Activated CD4-positive, alpha-beta T cell treated with anti-CD3 and anti-CD28 coated beads for 36 hours (primary cell): Measurements from ENCODE around the gene PDGFB. TPM values are rescaled to one million over a fixed set of nuclear protein-coding genes. Genes with fewer than 3 reads are reported as not detected.
"Not testable (repeated sequence)": the region's sequence is repeated elsewhere in the genome, so short reads cannot be mapped to it uniquely, and the experiment has no call there.

Source experiments
- ATAC-seq: fragments of 200-7000 bp; cut with Tn5 transposase; one replicate; pipeline ENCODE4 v1.10.0; 2021; ENCODE audit warnings: mild to moderate bottlenecking, moderate library complexity
- CTCF ChIA-PET: fragments of 350-600 bp; sonication (Branson Sonifier 250); formaldehyde crosslinking; loops from one replicate; lab custom pipeline; 2021; ENCODE audit warnings: antibody characterized with exemption; lab: Charles Lee
- POLR2A ChIA-PET: fragments of 350-600 bp; sonication (Branson Sonifier 250); formaldehyde crosslinking; loops from one replicate; lab custom pipeline; 2021; ENCODE audit warnings: antibody characterized with exemption, inconsistent platforms; lab: Charles Lee
- DNase-seq: peaks from one replicate; pipeline ENCODE4 v3.0.0-alpha.2; 2020
- H3K27ac Mint-ChIP-seq: one replicate; pipeline ENCODE4 v1.8.0; 2021; ENCODE audit warnings: mixed read lengths
- H3K27me3 Mint-ChIP-seq: one replicate; pipeline ENCODE4 v1.8.0; 2021; ENCODE audit warnings: mixed read lengths
- H3K36me3 Mint-ChIP-seq: one replicate; pipeline ENCODE4 v1.8.0; 2021; ENCODE audit warnings: low read depth, mixed read lengths
- H3K4me1 Mint-ChIP-seq: one replicate; pipeline ENCODE4 v1.8.0; 2021; ENCODE audit warnings: mixed read lengths
- H3K4me3 Mint-ChIP-seq: one replicate; pipeline ENCODE4 v1.8.0; 2021; ENCODE audit warnings: mild to moderate bottlenecking, moderate library complexity, mixed read lengths
- H3K9me3 Mint-ChIP-seq: one replicate; pipeline ENCODE4 v1.8.0; 2021; ENCODE audit warnings: low read depth, mixed read lengths
- intact Hi-C, 2 experiments: fragments of 100-400 bp; cut with DNase I in 1 of 2; cut with micrococcal nuclease in 1 of 2; formaldehyde crosslinking; loops; one replicate each; pipeline versions ENCODE4 v1.14.2 to v1.15.1; 2022 to 2024; cut with DNase I, micrococcal nuclease
- total RNA-seq, 2 experiments: library from RNA; stranded (reverse); gene quantifications; one replicate each; pipeline ENCODE4 v1.2.3, GENCODE V29; 2021

The PDGFB gene
- total RNA-seq, 2 experiments from 2014 or later, result 2.5 to 3.4 TPM

GRCh38 chr22:39220890-39221850 lies 23.6 kb downstream of the PDGFB start:
- Mint-ChIP-seq H3K36me3 (peaks cover 3% of the 10 kb centered on the region), H3K27me3 (peaks cover 8% of the 10 kb centered on the region)
- CTCF ChIA-PET, result interaction anchor here (0.5 to 1.3 kb wide), 4 partner anchors 14 to 207 kb away, joined by 3 to 4 read pairs (median 3); no protein-coding TSS in a partner anchor

GRCh38 chr22:39220450-39220849 lies 24.3 kb downstream of the PDGFB start:
- Mint-ChIP-seq H3K9me3 (no peaks in the 10 kb centered on the region), H3K4me1 (peaks cover 9% of the 10 kb centered on the region), H3K36me3 (peaks cover 2% of the 10 kb centered on the region), H3K27me3 (peaks cover 10% of the 10 kb centered on the region), H3K27ac (no peak overlapping the region), H3K4me3 (no peak overlapping the region)
- DNase-seq, result peak; percentile 1
- no peak for ATAC-seq
- intact Hi-C loops, result no loop called here
- ChIA-PET POLR2A (no interaction called here), CTCF (no interaction called here)

More at GRCh38 chr22:39220890-39221850, 23.6 kb downstream of the PDGFB start:
- peak overlapping the region; percentile 32 for H3K27ac Mint-ChIP-seq
- DNase-seq (peak; percentile 13), ATAC-seq (peak; percentile 51)
- intact Hi-C loops, result no loop called here
- POLR2A ChIA-PET, result no interaction called here
- H3K9me3 Mint-ChIP-seq, result no peaks in the 10 kb centered on the region
- no peak overlapping the region for H3K4me3 Mint-ChIP-seq
- peaks cover 5% of the 10 kb centered on the region for H3K4me1 Mint-ChIP-seq

DNA sequence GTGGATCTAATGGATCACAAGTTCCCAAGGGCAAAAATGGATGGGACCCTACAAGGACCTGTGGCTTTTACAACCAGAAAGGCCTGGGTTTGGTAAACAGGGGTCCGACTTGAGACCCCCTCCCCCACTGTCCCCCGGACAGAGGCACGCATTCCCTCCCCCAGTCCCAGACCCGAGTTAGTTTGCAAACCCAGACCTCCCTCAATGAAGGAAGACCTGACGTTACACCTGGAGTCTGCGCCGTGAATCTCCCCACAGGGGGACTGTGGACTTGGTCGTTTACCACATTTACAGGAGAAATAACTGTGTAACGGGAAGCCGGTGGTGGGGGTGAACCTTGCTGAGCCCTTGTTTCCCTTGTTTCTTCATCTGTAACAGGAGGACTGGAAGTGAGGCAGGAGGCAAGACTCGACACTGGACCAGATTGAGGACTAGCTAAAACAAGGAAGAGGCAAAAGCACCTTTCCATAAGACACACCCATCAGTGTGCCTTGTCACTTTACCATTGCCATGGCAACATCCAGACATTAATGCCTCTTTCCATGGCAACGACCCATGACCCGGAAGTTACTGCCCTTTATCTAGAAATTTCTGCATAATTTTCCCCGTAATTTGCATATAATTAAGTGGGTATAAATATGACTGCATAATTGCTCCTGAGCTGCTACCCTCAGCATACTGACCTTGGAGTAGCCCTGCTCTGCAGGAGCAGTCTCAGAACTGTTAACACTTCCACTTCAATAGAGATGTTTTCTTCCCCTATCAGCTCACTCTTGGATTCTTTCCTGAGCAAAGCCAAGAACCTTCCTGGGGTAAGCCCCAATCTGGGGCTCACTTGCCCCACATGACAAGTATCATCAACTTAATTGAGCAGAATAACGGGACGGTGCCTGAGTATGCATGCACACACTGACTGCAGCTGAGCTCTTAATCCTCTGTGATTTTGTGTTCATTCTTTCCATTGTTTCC lies 25.4 kb downstream of the PDGFB start:
- Mint-ChIP-seq H3K4me1 (peaks cover 10% of the 10 kb centered on the region), H3K36me3 (peaks cover 2% of the 10 kb centered on the region), H3K27me3 (peaks cover 14% of the 10 kb centered on the region), H3K4me3 (no peak overlapping the region), H3K9me3 (no peaks in the 10 kb centered on the region), H3K27ac (no peak overlapping the region)
- intact Hi-C loops, result loop anchor here in 1 of 2 experiments (5.0 kb wide), 1 partner anchor 93 kb away; no protein-coding TSS in a partner anchor
- POLR2A ChIA-PET, result no interaction called here
- CTCF ChIA-PET, result interaction anchor here (0.6 to 1.0 kb wide), 2 partner anchors 11 to 590 kb away, joined by 3 to 4 read pairs; no protein-coding TSS in a partner anchor
- DNase-seq (peak; percentile 3), ATAC-seq (no peak)

- H3K9me3 Mint-ChIP-seq, CTCF ChIA-PET: not testable (repeated sequence)
- intact Hi-C loops, result loop anchor here in 1 of 2 experiments (5.0 kb wide), 1 partner anchor 94 kb away; no protein-coding TSS in a partner anchor
Measured at GRCh38 chr22:39218432-39218831, 26.4 kb downstream of the PDGFB start.

GRCh38 chr22:39216143-39216490 lies 28.7 kb downstream of the PDGFB start:
- ChIA-PET CTCF (interaction anchor here (0.6 to 1.7 kb wide), 10 partner anchors 9 to 255 kb away, joined by 3 to 5 read pairs (median 3); no protein-coding TSS in a partner anchor), POLR2A (no interaction called here)
- Mint-ChIP-seq H3K4me3 (no peak overlapping the region), H3K36me3 (no peaks in the 10 kb centered on the region), H3K27ac (no peak overlapping the region), H3K4me1 (peaks cover 7% of the 10 kb centered on the region), H3K27me3 (peaks cover 22% of the 10 kb centered on the region), H3K9me3 (no peaks in the 10 kb centered on the region)
- ATAC-seq (no peak), DNase-seq (no peak)
- intact Hi-C loops, result loop anchor here in 1 of 2 experiments (5.0 kb wide), 1 partner anchor 96 kb away; no protein-coding TSS in a partner anchor

More at GRCh38 chr22:39218432-39218831, 26.4 kb downstream of the PDGFB start:
- H3K4me1 Mint-ChIP-seq, H3K27ac Mint-ChIP-seq, DNase-seq, H3K4me3 Mint-ChIP-seq, ATAC-seq, POLR2A ChIA-PET, H3K36me3 Mint-ChIP-seq: not testable (repeated sequence)
- peaks cover 18% of the 10 kb centered on the region for H3K27me3 Mint-ChIP-seq

DNA sequence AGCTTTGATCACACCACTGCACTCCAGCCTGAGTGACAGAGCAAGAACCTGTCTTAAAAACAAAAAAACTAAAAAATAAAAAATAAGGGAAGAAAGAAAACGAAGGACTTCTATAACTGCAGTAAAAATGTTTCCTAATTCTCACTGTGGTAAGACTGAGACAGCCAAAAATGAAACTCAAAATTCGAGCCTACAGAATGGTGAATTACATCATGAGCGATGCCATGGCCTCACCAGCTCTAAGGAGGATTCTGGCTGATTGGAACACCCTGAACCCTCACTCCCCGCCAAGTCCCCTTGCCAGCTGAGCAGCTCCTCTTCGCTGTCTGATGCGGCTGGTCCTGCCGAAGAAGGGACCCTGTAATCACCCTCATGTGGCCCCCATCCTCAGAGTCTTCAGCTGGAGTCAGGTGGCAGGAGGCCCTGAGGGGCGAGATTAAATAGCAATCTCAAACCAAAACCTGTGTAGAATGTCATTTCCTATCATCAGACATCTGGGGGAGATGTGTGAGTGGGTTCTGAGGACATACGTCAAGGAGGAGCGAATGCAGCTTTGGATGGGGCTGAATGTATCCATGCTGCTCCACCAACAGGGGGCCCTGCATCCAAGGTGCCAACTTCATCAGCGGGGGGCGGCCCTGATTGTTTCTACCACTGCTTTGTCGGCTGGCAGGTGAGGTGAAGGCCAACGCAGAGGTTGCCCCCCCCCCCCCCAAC lies 29.2 kb downstream of the PDGFB start:
- H3K9me3 Mint-ChIP-seq, result no peaks in the 10 kb centered on the region
- peaks cover 22% of the 10 kb centered on the region for H3K27me3 Mint-ChIP-seq
- peaks cover 5% of the 10 kb centered on the region for H3K4me1 Mint-ChIP-seq
- intact Hi-C loops, result loop anchor here in 1 of 2 experiments (5.0 kb wide), 1 partner anchor 97 kb away; no protein-coding TSS in a partner anchor
- no peaks in the 10 kb centered on the region for H3K36me3 Mint-ChIP-seq
- peak; percentile 78 for ATAC-seq
- H3K4me3 Mint-ChIP-seq, result no peak overlapping the region
- H3K27ac Mint-ChIP-seq, result no peak overlapping the region
- ChIA-PET POLR2A (interaction anchor here (1.0 kb wide), 1 partner anchor 101 kb away, joined by 3 read pairs; no protein-coding TSS in a partner anchor), CTCF (interaction anchor here (0.6 to 1.7 kb wide), 11 partner anchors 8 to 521 kb away, joined by 3 to 5 read pairs (median 3); no protein-coding TSS in a partner anchor)
- DNase-seq, result peak; percentile 61

DNA sequence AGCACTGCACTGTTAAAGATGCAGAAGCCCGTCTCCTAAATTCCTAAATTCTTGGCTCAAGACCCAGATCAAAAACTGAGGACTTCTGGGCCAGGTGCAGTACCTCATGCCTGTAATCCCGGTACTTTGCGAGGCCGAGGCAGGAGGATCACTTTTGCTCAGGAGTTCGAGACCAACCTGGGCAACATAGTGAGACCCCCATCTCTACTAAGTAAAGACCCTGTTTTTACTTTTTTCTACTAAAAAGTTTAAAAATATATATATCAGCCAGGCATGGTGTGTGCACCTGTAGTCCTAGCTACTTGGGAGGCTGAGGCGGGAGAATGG lies 29.7 kb downstream of the PDGFB start:
- H3K4me1 Mint-ChIP-seq, result peaks cover 5% of the 10 kb centered on the region
- no peak overlapping the region for H3K27ac Mint-ChIP-seq
- no peaks in the 10 kb centered on the region for H3K36me3 Mint-ChIP-seq
- H3K4me3 Mint-ChIP-seq, result no peak overlapping the region
- H3K27me3 Mint-ChIP-seq, result peaks cover 22% of the 10 kb centered on the region
- ATAC-seq (no peak), DNase-seq (no peak)
- H3K9me3 Mint-ChIP-seq, result no peaks in the 10 kb centered on the region
- ChIA-PET CTCF (interaction anchor here (1.0 to 1.7 kb wide), 5 partner anchors 14 to 93 kb away, joined by 3 to 5 read pairs (median 3); no protein-coding TSS in a partner anchor), POLR2A (interaction anchor here (1.0 kb wide), 1 partner anchor 102 kb away, joined by 3 read pairs; no protein-coding TSS in a partner anchor)
- intact Hi-C loops, result loop anchor here in 1 of 2 experiments (5.0 kb wide), 1 partner anchor 97 kb away; no protein-coding TSS in a partner anchor

- H3K27me3 Mint-ChIP-seq, result peaks cover 22% of the 10 kb centered on the region
- peaks cover 5% of the 10 kb centered on the region for H3K4me1 Mint-ChIP-seq
- H3K9me3 Mint-ChIP-seq, result no peaks in the 10 kb centered on the region
- DNase-seq, result no peak
- H3K27ac Mint-ChIP-seq, result no peak overlapping the region
- H3K4me3 Mint-ChIP-seq, result no peak overlapping the region
- intact Hi-C loops, result loop anchor here in 1 of 2 experiments (5.0 kb wide), 1 partner anchor 98 kb away; no protein-coding TSS in a partner anchor
- CTCF ChIA-PET, result interaction anchor here (1.2 to 1.7 kb wide), 3 partner anchors 14 to 90 kb away, joined by 3 to 5 read pairs (median 4); no protein-coding TSS in a partner anchor
- no peak for ATAC-seq
- POLR2A ChIA-PET, result interaction anchor here (1.0 kb wide), 1 partner anchor 102 kb away, joined by 3 read pairs; no protein-coding TSS in a partner anchor
- no peaks in the 10 kb centered on the region for H3K36me3 Mint-ChIP-seq
Measured at GRCh38 chr22:39214383-39215069, 30.3 kb downstream of the PDGFB start.

DNA sequence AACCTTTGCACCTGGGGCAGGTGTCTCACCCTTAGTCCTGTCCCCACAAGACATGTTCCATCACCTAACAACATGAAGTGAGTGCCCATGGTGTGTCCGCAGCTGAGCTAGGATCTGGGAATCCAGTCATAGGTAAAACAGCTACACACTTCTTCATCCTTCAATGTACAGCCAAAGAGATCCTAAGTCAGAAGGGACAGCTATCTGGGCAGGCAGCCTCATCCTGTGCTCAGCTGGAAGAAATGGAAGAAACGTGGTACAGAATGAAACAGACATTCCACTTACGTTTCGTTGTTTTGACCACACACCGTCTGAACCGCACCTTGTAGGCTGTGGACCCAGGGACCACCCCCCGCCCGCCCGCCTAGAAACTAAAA lies 30.8 kb downstream of the PDGFB start:
- intact Hi-C loops, result no loop called here
- ChIA-PET CTCF (no interaction called here), POLR2A (interaction anchor here (0.6 kb wide), 1 partner anchor 97 kb away, joined by 3 read pairs; no protein-coding TSS in a partner anchor)
- H3K27ac Mint-ChIP-seq, result no peak overlapping the region
- H3K9me3 Mint-ChIP-seq, result no peaks in the 10 kb centered on the region
- H3K4me3 Mint-ChIP-seq, result no peak overlapping the region
- ATAC-seq (no peak), DNase-seq (no peak)
- peaks cover 22% of the 10 kb centered on the region for H3K27me3 Mint-ChIP-seq
- peaks cover 5% of the 10 kb centered on the region for H3K4me1 Mint-ChIP-seq
- no peaks in the 10 kb centered on the region for H3K36me3 Mint-ChIP-seq
